Tibial artery (tissue), 4 donors: ENCODE measurements around the gene HOXA3.

Experiments
- DNase-seq, 2 donors: peaks; one replicate each; pipeline ENCODE4 v3.0.0-alpha.2; 2019
- H3K27ac ChIP-seq, 2 donors: fragments of 200-600 bp; sonication (generic) in 1 of 2; 1 replicate in 1 of 2; 2 replicates in 1 of 2; pipeline ENCODE4 v1.5.1; 2018 to 2019; ENCODE audit warnings: mild to moderate bottlenecking in 1 of 2
- H3K27me3 ChIP-seq, 2 donors: fragments of 200-600 bp; sonication (generic) in 1 of 2; one replicate each; pipeline versions ENCODE4 v1.5.1 to v1.6.0; 2016 to 2019
- H3K36me3 ChIP-seq, 3 donors: fragments of 200-600 bp; sonication (generic) in 2 of 3; one replicate each; pipeline ENCODE4 v1.5.1; 2016 to 2019; ENCODE audit warnings: mild to moderate bottlenecking in 2 of 3
- H3K4me1 ChIP-seq, 4 donors: fragments of 200-600 bp; sonication (generic) in 2 of 4; 1 replicate in 3 of 4; 2 replicates in 1 of 4; pipeline ENCODE4 v1.5.1; 2016 to 2019
- H3K4me3 ChIP-seq, 2 donors: fragments of 200-600 bp; sonication (generic) in 1 of 2; 1 replicate in 1 of 2; 2 replicates in 1 of 2; pipeline ENCODE4 v1.5.1; 2018 to 2019; ENCODE audit warnings: mild to moderate bottlenecking in 2 of 2
- H3K9me3 ChIP-seq, 3 donors: fragments of 200-600 bp; sonication (generic) in 1 of 3; one replicate each; pipeline ENCODE4 v1.5.1; 2016 to 2019
- intact Hi-C: fragments of 100-400 bp; cut with DNase I; formaldehyde crosslinking; loops from one replicate; pipeline ENCODE4 v1.15.0; 2023; ENCODE audit warnings: low total_unique reads
- TF ChIP-seq, protein P1 (sequence below), 2 experiments: fragments of 200-600 bp in 1 of 2; fragments of 450-650 bp in 1 of 2; IDR thresholded peaks; one replicate each; pipeline ENCODE4 v1.5.1; 2017 to 2019; ENCODE audit warnings: antibody characterized with exemption in 2 of 2, mild to moderate bottlenecking in 1 of 2, moderate library complexity in 1 of 2

HOXA3 gene

GRCh38 chr7:27123007-27123476 is 29.3 kb downstream of the HOXA3 start:
- Histone ChIP-seq H3K36me3 (peaks cover 4 to 10% (median 7%) of the 10 kb centered on the region in 3 donors), H3K4me3 (no peak overlapping the region), H3K27ac (no peak overlapping the region), H3K4me1 (peaks cover 0 to 17% (median 8%) of the 10 kb centered on the region in 4 donors), H3K9me3 (no peaks in the 10 kb centered on the region), H3K27me3 (no peaks in the 10 kb centered on the region)
- no peak for DNase-seq
- intact Hi-C loops, result no loop called here
- TF ChIP-seq, protein P1, sequence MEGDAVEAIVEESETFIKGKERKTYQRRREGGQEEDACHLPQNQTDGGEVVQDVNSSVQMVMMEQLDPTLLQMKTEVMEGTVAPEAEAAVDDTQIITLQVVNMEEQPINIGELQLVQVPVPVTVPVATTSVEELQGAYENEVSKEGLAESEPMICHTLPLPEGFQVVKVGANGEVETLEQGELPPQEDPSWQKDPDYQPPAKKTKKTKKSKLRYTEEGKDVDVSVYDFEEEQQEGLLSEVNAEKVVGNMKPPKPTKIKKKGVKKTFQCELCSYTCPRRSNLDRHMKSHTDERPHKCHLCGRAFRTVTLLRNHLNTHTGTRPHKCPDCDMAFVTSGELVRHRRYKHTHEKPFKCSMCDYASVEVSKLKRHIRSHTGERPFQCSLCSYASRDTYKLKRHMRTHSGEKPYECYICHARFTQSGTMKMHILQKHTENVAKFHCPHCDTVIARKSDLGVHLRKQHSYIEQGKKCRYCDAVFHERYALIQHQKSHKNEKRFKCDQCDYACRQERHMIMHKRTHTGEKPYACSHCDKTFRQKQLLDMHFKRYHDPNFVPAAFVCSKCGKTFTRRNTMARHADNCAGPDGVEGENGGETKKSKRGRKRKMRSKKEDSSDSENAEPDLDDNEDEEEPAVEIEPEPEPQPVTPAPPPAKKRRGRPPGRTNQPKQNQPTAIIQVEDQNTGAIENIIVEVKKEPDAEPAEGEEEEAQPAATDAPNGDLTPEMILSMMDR (IDR thresholded peaks at IDR 0.05), result no peak

DNA sequence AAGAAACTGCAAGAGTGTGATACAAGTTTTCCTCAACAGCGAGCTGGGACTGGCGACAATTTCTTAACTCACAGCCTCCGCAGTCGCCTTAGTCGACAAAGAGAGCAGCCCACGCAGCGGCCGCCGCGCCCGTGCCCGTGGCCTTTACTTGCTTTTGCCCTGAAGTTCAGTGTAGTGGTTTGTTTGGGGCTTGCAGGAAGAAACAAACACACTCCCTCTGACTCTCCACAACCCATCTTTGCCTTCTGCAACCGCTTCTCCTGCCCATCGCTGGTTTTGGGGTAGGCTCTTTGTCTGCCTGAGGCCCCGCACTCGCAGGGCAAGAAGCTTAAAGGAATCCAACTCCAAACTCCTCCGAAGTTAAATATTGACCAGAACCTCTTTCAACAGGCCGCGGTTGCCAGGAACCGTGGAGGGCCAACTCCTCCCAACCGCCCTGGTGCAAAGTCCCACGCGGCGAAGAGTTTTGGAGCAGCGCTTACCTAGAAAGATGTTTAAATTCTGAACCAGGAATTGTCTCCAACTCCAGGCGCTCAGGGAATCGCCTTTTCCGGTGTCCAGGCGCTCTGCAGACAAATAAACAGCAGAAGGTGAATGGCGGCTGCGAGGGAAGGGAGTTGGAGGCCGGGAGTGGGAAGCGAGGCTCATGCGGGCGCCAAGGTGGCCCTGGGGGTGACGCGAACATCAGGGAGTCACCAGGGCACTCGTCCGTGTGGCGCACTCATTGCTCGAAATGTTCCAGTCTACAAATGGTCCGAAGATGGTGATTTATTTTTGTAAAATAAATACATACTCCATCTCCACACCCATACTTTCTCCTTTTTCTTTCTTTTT is 30.1 kb downstream of the HOXA3 start:
- DNase-seq, result no peak
- Histone ChIP-seq H3K27me3 (no peaks in the 10 kb centered on the region), H3K9me3 (no peaks in the 10 kb centered on the region), H3K27ac (no peak overlapping the region), H3K4me1 (peaks cover 0 to 23% (median 8%) of the 10 kb centered on the region in 4 donors), H3K36me3 (peaks cover 4 to 10% (median 7%) of the 10 kb centered on the region in 3 donors), H3K4me3 (no peak overlapping the region)
- TF ChIP-seq, protein P1 (IDR thresholded peaks at IDR 0.05), result no peak
- intact Hi-C loops, result no loop called here

GRCh38 chr7:27121684-27122076 is 30.7 kb downstream of the HOXA3 start:
- H3K4me1 ChIP-seq, result peaks cover 0 to 25% (median 13%) of the 10 kb centered on the region in 4 donors
- DNase-seq, result no peak
- H3K36me3 ChIP-seq, result peaks cover 4 to 10% (median 7%) of the 10 kb centered on the region in 3 donors
- H3K27ac ChIP-seq, result no peak overlapping the region
- intact Hi-C loops, result no loop called here
- no peaks in the 10 kb centered on the region for H3K27me3 ChIP-seq
- TF ChIP-seq, protein P1 (IDR thresholded peaks at IDR 0.05), result no peak
- H3K4me3 ChIP-seq, result no peak overlapping the region
- H3K9me3 ChIP-seq, result no peaks in the 10 kb centered on the region

DNA sequence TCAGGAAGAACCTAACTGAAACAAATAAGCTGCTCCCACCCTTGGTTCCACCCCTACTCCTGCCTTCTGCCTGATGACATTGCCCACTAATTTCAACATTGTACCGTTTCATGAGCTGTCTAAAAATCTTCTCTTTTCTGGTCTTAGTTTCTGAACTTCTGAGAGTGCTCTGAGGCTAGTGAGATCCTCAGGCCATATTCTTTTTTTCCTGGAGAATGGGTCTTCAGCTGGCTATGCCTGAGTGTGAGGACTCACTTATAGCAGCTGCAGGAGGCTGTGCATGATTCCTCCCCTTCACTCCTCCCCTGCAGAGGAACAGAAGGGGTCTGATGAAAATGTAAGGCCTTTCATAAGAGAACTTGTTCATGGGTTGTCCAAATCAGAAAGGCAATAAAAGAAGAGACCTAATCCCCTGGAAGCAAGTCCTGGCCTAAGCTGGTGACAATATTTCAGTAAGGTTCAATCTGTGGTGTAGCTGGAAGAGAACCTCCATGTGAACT is 32.9 kb downstream of the HOXA3 start:
- Histone ChIP-seq H3K27me3 (no peaks in the 10 kb centered on the region), H3K9me3 (no peaks in the 10 kb centered on the region), H3K4me3 (no peak overlapping the region), H3K27ac (no peak overlapping the region), H3K36me3 (peaks cover 4 to 10% (median 7%) of the 10 kb centered on the region in 3 donors), H3K4me1 (peaks cover 0 to 34% (median 25%) of the 10 kb centered on the region in 4 donors)
- intact Hi-C loops, result no loop called here
- TF ChIP-seq, protein P1 (IDR thresholded peaks at IDR 0.05), result no peak
- DNase-seq, result no peak

GRCh38 chr7:27118580-27118979 is 33.8 kb downstream of the HOXA3 start:
- Histone ChIP-seq H3K4me1 (peaks cover 0 to 41% (median 29%) of the 10 kb centered on the region in 4 donors), H3K27me3 (no peaks in the 10 kb centered on the region), H3K27ac (no peak overlapping the region), H3K9me3 (no peaks in the 10 kb centered on the region), H3K36me3 (peaks cover 4 to 10% (median 7%) of the 10 kb centered on the region in 3 donors), H3K4me3 (no peak overlapping the region)
- no peak for DNase-seq
- TF ChIP-seq, protein P1 (IDR thresholded peaks at IDR 0.05), result no peak
- intact Hi-C loops, result no loop called here
